ENCODE measurements around the gene CBY3.

GRCh38 chr5:179679014-179679674 is 1.7 kb downstream of the CBY3 start:
- TF ChIP-seq POLR2A (IDR thresholded peaks at IDR 0.05; ENCODE audit: insufficient read depth in 1 of 2, low read depth in 2 of 2, low read length in 2 of 2) (no peak), NCOR1 (IDR thresholded peaks at IDR 0.05; ENCODE audit: borderline replicate concordance, low read length) (no peak), TRIM24 (CRISPR knock-in tag; IDR thresholded peaks at IDR 0.05) (no peak), AFF4 (CRISPR knock-in tag; IDR thresholded peaks at IDR 0.05) (no peak), CTCF (CRISPR knock-in tag; IDR thresholded peaks at IDR 0.05) (no peak), TBP (CRISPR knock-in tag; IDR thresholded peaks at IDR 0.05) (no peak), GATAD1 (CRISPR knock-in tag; IDR thresholded peaks at IDR 0.05) (no peak), TP53 (CRISPR knock-in tag; conservative IDR thresholded peaks at IDR 0.05) (no peak), ZNF446 (CRISPR knock-in tag; IDR thresholded peaks at IDR 0.05) (no peak), JARID2 (CRISPR knock-in tag; IDR thresholded peaks at IDR 0.05; ENCODE audit: insufficient replicate concordance) (no peak), BCLAF1 (IDR thresholded peaks at IDR 0.05) (no peak)

All from HepG2 (cell line).